ENCODE measurements around the gene TYRO3. TPM values are rescaled to one million over a fixed set of nuclear protein-coding genes. Genes with fewer than 3 reads are reported as not detected.

TYRO3 gene
- polyA plus RNA-seq, 1 of the 3 experiments (the other 2 are of a cell fraction), result 8.7 TPM

GRCh38 chr15:41554343-41554742 is 4.7 kb upstream of the TYRO3 start:
- 93% methylated on average over 3 of the region's 5 CpGs for WGBS (ENCODE audit: low lambda C conversion rate)
- no peak overlapping the region for H3K27ac ChIP-seq (ENCODE audit: low read depth in 2 of 2, low read length in 1 of 2)
- H3K4me3 ChIP-seq (ENCODE audit: low read depth in 2 of 2, low read length in 1 of 2), result no peak overlapping the region
- H3K4me2 ChIP-seq, result no peak overlapping the region
- POLR2A ChIA-PET, result no interaction called here
- H2AFZ ChIP-seq (ENCODE audit: low read depth), result no peak overlapping the region
- no peaks in the 10 kb centered on the region for H3K27me3 ChIP-seq (ENCODE audit: insufficient read depth)
- no peaks in the 10 kb centered on the region for H4K20me1 ChIP-seq (ENCODE audit: insufficient read depth)
- peaks cover 18% of the 10 kb centered on the region for H3F3A ChIP-seq (replicated peaks; ENCODE audit: insufficient read depth)
- no peaks in the 10 kb centered on the region for H3K79me2 ChIP-seq (ENCODE audit: insufficient read depth)
- no peak for TF ChIP-seq REST (IDR thresholded peaks at IDR 0.05; ENCODE audit: low read depth, low read length)
- no peak for TF ChIP-seq ELF1 (IDR thresholded peaks at IDR 0.05)
- no peak for TF ChIP-seq FOXJ3 (CRISPR knock-in tag; IDR thresholded peaks at IDR 0.05)
- TF ChIP-seq NFIC (IDR thresholded peaks at IDR 0.05; ENCODE audit: borderline replicate concordance), result no peak
- TF ChIP-seq USF2 (IDR thresholded peaks at IDR 0.05; ENCODE audit: borderline replicate concordance, low read depth, low read length), result no peak
- no peak for TF ChIP-seq IRF3 (IDR thresholded peaks at IDR 0.05; ENCODE audit: low read depth, low read length)
- no peaks in the 10 kb centered on the region for H3K9me3 ChIP-seq
- H3K36me3 ChIP-seq (replicated peaks in 1 of 2; ENCODE audit: control insufficient read depth in 1 of 2, insufficient read depth in 2 of 2, low read length in 1 of 2), result no peaks in the 10 kb centered on the region
- no peak overlapping the region for H3K9ac ChIP-seq
- DNase-seq, result no peak
- CTCF ChIA-PET, result interaction anchor here (1.9 kb wide), 1 partner anchor 88 kb away, joined by 8 read pairs; no protein-coding TSS in a partner anchor
- no peaks in the 10 kb centered on the region for H3K9me2 ChIP-seq
- H3K4me1 ChIP-seq (ENCODE audit: control insufficient read depth in 1 of 2, insufficient read depth in 2 of 2, low read depth in 1 of 2, low read length in 1 of 2), result peaks cover 4 to 9% of the 10 kb centered on the region in 2 experiments; a peak in 3 of 4 replicates

GRCh38 chr15:41554915-41555314 is 4.1 kb upstream of the TYRO3 start:
- Histone ChIP-seq H3K4me2 (no peak overlapping the region), H3K9ac (no peak overlapping the region), H3F3A (replicated peaks; ENCODE audit: insufficient read depth) (peaks cover 19% of the 10 kb centered on the region), H3K79me2 (ENCODE audit: insufficient read depth) (no peaks in the 10 kb centered on the region), H3K9me3 (no peaks in the 10 kb centered on the region), H3K4me3 (ENCODE audit: low read depth in 2 of 2, low read length in 1 of 2) (no peak overlapping the region), H4K20me1 (ENCODE audit: insufficient read depth) (no peaks in the 10 kb centered on the region), H3K9me2 (no peaks in the 10 kb centered on the region), H2AFZ (ENCODE audit: low read depth) (no peak overlapping the region), H3K27ac (ENCODE audit: low read depth in 2 of 2, low read length in 1 of 2) (no peak overlapping the region), H3K36me3 (replicated peaks in 1 of 2; ENCODE audit: control insufficient read depth in 1 of 2, insufficient read depth in 2 of 2, low read length in 1 of 2) (no peaks in the 10 kb centered on the region), H3K27me3 (ENCODE audit: insufficient read depth) (no peaks in the 10 kb centered on the region), H3K4me1 (ENCODE audit: control insufficient read depth in 1 of 2, insufficient read depth in 2 of 2, low read depth in 1 of 2, low read length in 1 of 2) (peaks cover 4 to 14% of the 10 kb centered on the region in 2 experiments; a peak in 3 of 4 replicates)
- ChIA-PET CTCF (interaction anchor here (1.9 kb wide), 1 partner anchor 89 kb away, joined by 8 read pairs; no protein-coding TSS in a partner anchor), POLR2A (no interaction called here)
- no peak for TF ChIP-seq CHD2 (IDR thresholded peaks at IDR 0.05; ENCODE audit: low read length, partially characterized antibody)
- TF ChIP-seq FOXJ3 (CRISPR knock-in tag; IDR thresholded peaks at IDR 0.05), result no peak
- TF ChIP-seq MEF2A (IDR thresholded peaks at IDR 0.05; ENCODE audit: borderline replicate concordance, low read depth), result no peak
- TF ChIP-seq YY1 (IDR thresholded peaks at IDR 0.05; ENCODE audit: low read depth), result no peak
- no peak for TF ChIP-seq ZBTB33 (IDR thresholded peaks at IDR 0.05; ENCODE audit: borderline replicate concordance, low read depth)
- no peak for TF ChIP-seq SIN3A (IDR thresholded peaks at IDR 0.05; ENCODE audit: borderline replicate concordance, low read depth, low read length)
- no peak for TF ChIP-seq SMC3 (IDR thresholded peaks at IDR 0.05; ENCODE audit: low read depth, low read length)
- no peak for TF ChIP-seq FOXM1 (IDR thresholded peaks at IDR 0.05; ENCODE audit: low read depth)
- no peak for TF ChIP-seq RFX5 (IDR thresholded peaks at IDR 0.05; ENCODE audit: low read length)
- no peak for TF ChIP-seq TEAD4 (IDR thresholded peaks at IDR 0.05; ENCODE audit: borderline replicate concordance, insufficient read depth)
- TF ChIP-seq PBX3 (IDR thresholded peaks at IDR 0.05), result no peak
- no peak for TF ChIP-seq JUND (IDR thresholded peaks at IDR 0.05)
- no peak for TF ChIP-seq MAX (IDR thresholded peaks at IDR 0.05; ENCODE audit: low read depth)
- DNase-seq, result no peak
- 95% methylated on average over 3 of the region's 3 CpGs for WGBS (ENCODE audit: low lambda C conversion rate)
